HG03097 (cell line): ENCODE results near the gene RSPRY1.

Experiments
- ATAC-seq: cut with Tn5 transposase; IDR thresholded peaks from one replicate; pipeline ENCODE4 v1.9.1; 2021; ENCODE audit not compliant: unreplicated experiment, low FRiP score

RSPRY1 gene

GRCh38 chr16:57152096-57153093, 33.7 kb upstream of the RSPRY1 start:
- no peak for ATAC-seq

- ATAC-seq = no peak
These were observed 32.3 kb upstream of the RSPRY1 start for GRCh38 chr16:57153841-57154240.

GRCh38 chr16:57155702-57156350, 30.3 kb upstream of the RSPRY1 start:
- no peak for ATAC-seq

GRCh38 chr16:57156351-57156703, 29.8 kb upstream of the RSPRY1 start:
- ATAC-seq = no peak

- ATAC-seq = no peak
These were observed 28.6 kb upstream of the RSPRY1 start for GRCh38 chr16:57157533-57157932.

GRCh38 chr16:57159447-57159846, 26.7 kb upstream of the RSPRY1 start:
- no peak for ATAC-seq

GRCh38 chr16:57163842-57164241, 22.3 kb upstream of the RSPRY1 start:
- ATAC-seq = no peak

- no peak for ATAC-seq
These were observed 20.6 kb upstream of the RSPRY1 start for GRCh38 chr16:57165483-57165882.

GRCh38 chr16:57165938-57166337, 20.2 kb upstream of the RSPRY1 start:
- ATAC-seq = no peak

GRCh38 chr16:57166451-57166850, 19.7 kb upstream of the RSPRY1 start:
- no peak for ATAC-seq

GRCh38 chr16:57166951-57167350, 19.2 kb upstream of the RSPRY1 start:
- ATAC-seq = no peak

GRCh38 chr16:57167538-57167937, 18.6 kb upstream of the RSPRY1 start:
- ATAC-seq = no peak

GRCh38 chr16:57167953-57168352, 18.2 kb upstream of the RSPRY1 start:
- ATAC-seq = no peak

- ATAC-seq = no peak
These were observed 16.8 kb upstream of the RSPRY1 start for GRCh38 chr16:57169327-57169726.

GRCh38 chr16:57172721-57173290, 13.3 kb upstream of the RSPRY1 start:
- ATAC-seq = no peak

GRCh38 chr16:57175896-57176295, 10.2 kb upstream of the RSPRY1 start:
- no peak for ATAC-seq

- ATAC-seq = no peak
These were observed 7.9 kb upstream of the RSPRY1 start for GRCh38 chr16:57178196-57178595.

GRCh38 chr16:57178793-57179212, 7.3 kb upstream of the RSPRY1 start:
- no peak for ATAC-seq

- no peak for ATAC-seq
These were observed 6.8 kb upstream of the RSPRY1 start for GRCh38 chr16:57179215-57179828.

- no peak for ATAC-seq
These were observed 2.0 kb upstream of the RSPRY1 start for GRCh38 chr16:57184113-57184512.

GRCh38 chr16:57184887-57185445, 1.2 kb upstream of the RSPRY1 start:
- no peak for ATAC-seq
